Spinal cord (tissue), 10 donors: ENCODE measurements around the gene AFG3L2. TPM values are rescaled to one million over a fixed set of nuclear protein-coding genes. Genes with fewer than 3 reads are reported as not detected.
A peak's percentile ranks its signal among the peaks of the same experiment; 100 is the strongest.

Source experiments
- DNase-seq, 6 donors: peaks; one replicate each; pipeline versions ENCODE4 v3.0.0 to v3.0.0-alpha.2; 2013 to 2015; ENCODE audit warnings: low spot score in 6 of 6, low read depth in 4 of 6
- H3K27ac ChIP-seq: one replicate; pipeline ENCODE4 v1.5.1; 2013; ENCODE audit warnings: low read depth, low read length, control low read depth
- H3K27me3 ChIP-seq: one replicate; pipeline ENCODE4 v1.6.1; 2013; ENCODE audit warnings: low read length; ENCODE audit not compliant: control insufficient read depth, insufficient read depth
- H3K36me3 ChIP-seq: one replicate; pipeline ENCODE4 v1.6.1; 2013; ENCODE audit warnings: low read length; ENCODE audit not compliant: control insufficient read depth, insufficient read depth
- H3K4me1 ChIP-seq: one replicate; pipeline ENCODE4 v1.6.1; 2013; ENCODE audit warnings: low read length; ENCODE audit not compliant: control insufficient read depth, insufficient read depth
- H3K4me3 ChIP-seq: one replicate; pipeline ENCODE4 v1.5.1; 2013; ENCODE audit warnings: low read depth, low read length, control low read depth
- H3K9me3 ChIP-seq: one replicate; pipeline ENCODE4 v1.6.1; 2013; ENCODE audit warnings: low read length; ENCODE audit not compliant: control insufficient read depth, insufficient read depth
- WGBS: methylation state at CpG from one replicate; pipeline ENCODE4 v1.1.5; 2013; ENCODE audit warnings: missing lambda C conversion rate; ENCODE audit not compliant: insufficient coverage; 5-methylcytosine and 5-hydroxymethylcytosine counted together
- polyA plus RNA-seq, 2 donors: library from polyadenylated mRNA; unstranded; fragments of 120-200 nt; gene quantifications; one replicate each; pipeline ENCODE4 v1.2.1, GENCODE V29; 2013; ENCODE audit not compliant: insufficient read length in 2 of 2
- total RNA-seq, 2 donors: library from RNA; depleted of rRNA in 1 of 2; stranded (reverse); fragments of 120-200 nt in 1 of 2; fragments of >200 nt in 1 of 2; gene quantifications; one replicate each; pipeline versions ENCODE4 v1.2.3 to v1.2.4, GENCODE V29; 2013 to 2014
- donor health status: healthy.

Gene AFG3L2
- total and polyA plus RNA-seq, 4 donors = 44.7 to 55.8 (median 50.0) TPM

- DNase-seq = no peak
- H3K4me1 ChIP-seq = peaks cover 19% of the 10 kb centered on the region
- no peak overlapping the region for H3K4me3 ChIP-seq
- H3K27ac ChIP-seq = no peak overlapping the region
- H3K36me3 ChIP-seq = no peaks in the 10 kb centered on the region
- 93% methylated on average over 5 of the region's 6 CpGs for WGBS
- peaks cover 35% of the 10 kb centered on the region for H3K27me3 ChIP-seq
- no peaks in the 10 kb centered on the region for H3K9me3 ChIP-seq
Observed at GRCh38 chr18:12310762-12311161, 66.3 kb downstream of the AFG3L2 start.

GRCh38 chr18:12309683-12310198 is 67.3 kb downstream of the AFG3L2 start:
- H3K27ac ChIP-seq = no peak overlapping the region
- peaks cover 40% of the 10 kb centered on the region for H3K27me3 ChIP-seq
- WGBS = 74% methylated on average over 4 of the region's 7 CpGs
- peak overlapping the region; percentile 61 for H3K4me3 ChIP-seq
- H3K9me3 ChIP-seq = no peaks in the 10 kb centered on the region
- no peaks in the 10 kb centered on the region for H3K36me3 ChIP-seq
- H3K4me1 ChIP-seq = peaks cover 19% of the 10 kb centered on the region
- DNase-seq = no peak

- Histone ChIP-seq H3K4me3 (peak overlapping the region; percentile 61), H3K4me1 (peaks cover 19% of the 10 kb centered on the region), H3K36me3 (no peaks in the 10 kb centered on the region), H3K27me3 (peaks cover 40% of the 10 kb centered on the region), H3K9me3 (no peaks in the 10 kb centered on the region), H3K27ac (peak overlapping the region; percentile 79)
- under 1% methylated on average over 81 of the region's 81 CpGs for WGBS
- peak in 2 of 6 donors; percentile 66 to 78 for DNase-seq
Observed at GRCh38 chr18:12308386-12309100, 68.5 kb downstream of the AFG3L2 start.

- no peaks in the 10 kb centered on the region for H3K9me3 ChIP-seq
- peak in 2 of 6 donors; percentile 32 to 77 for DNase-seq
- peaks cover 19% of the 10 kb centered on the region for H3K4me1 ChIP-seq
- H3K27ac ChIP-seq = peak within 1 kb of the TSS; percentile 82
- peaks cover 40% of the 10 kb centered on the region for H3K27me3 ChIP-seq
- H3K36me3 ChIP-seq = no peaks in the 10 kb centered on the region
- under 1% methylated on average over 88 of the region's 88 CpGs for WGBS
- peak within 1 kb of the TSS; percentile 61 for H3K4me3 ChIP-seq
Observed at GRCh38 chr18:12307701-12308385, 69.2 kb downstream of the AFG3L2 start, which contains the start of gene TUBB6. Gene TUBB6, plus strand, starts transcription at chr18:12308241. Its CDS starts 52 bp downstream, at chr18:12308293.

- Histone ChIP-seq H3K4me3 (peak overlapping the region; percentile 49), H3K27ac (peak overlapping the region; percentile 82), H3K27me3 (peaks cover 40% of the 10 kb centered on the region), H3K4me1 (peaks cover 19% of the 10 kb centered on the region), H3K36me3 (no peaks in the 10 kb centered on the region), H3K9me3 (no peaks in the 10 kb centered on the region)
- peak in 2 of 6 donors; percentile 42 to 65 for DNase-seq
- WGBS = 13% methylated on average over 36 of the region's 39 CpGs
Observed at GRCh38 chr18:12306752-12307700, 70.0 kb downstream of the AFG3L2 start.

GRCh38 chr18:12305930-12306629 is 70.9 kb downstream of the AFG3L2 start:
- Histone ChIP-seq H3K27ac (no peak overlapping the region), H3K27me3 (peaks cover 40% of the 10 kb centered on the region), H3K4me1 (peaks cover 19% of the 10 kb centered on the region), H3K36me3 (no peaks in the 10 kb centered on the region), H3K9me3 (no peaks in the 10 kb centered on the region), H3K4me3 (no peak overlapping the region)
- 50% methylated on average over 20 of the region's 25 CpGs for WGBS
- no peak for DNase-seq

- no peak overlapping the region for H3K4me3 ChIP-seq
- peaks cover 19% of the 10 kb centered on the region for H3K4me1 ChIP-seq
- 87% methylated on average over 5 of the region's 12 CpGs for WGBS
- DNase-seq = no peak
- no peaks in the 10 kb centered on the region for H3K9me3 ChIP-seq
- H3K27ac ChIP-seq = no peak overlapping the region
- H3K36me3 ChIP-seq = no peaks in the 10 kb centered on the region
- H3K27me3 ChIP-seq = peaks cover 40% of the 10 kb centered on the region
Observed at GRCh38 chr18:12305211-12305610, 71.8 kb downstream of the AFG3L2 start.

- Histone ChIP-seq H3K4me1 (peaks cover 19% of the 10 kb centered on the region), H3K36me3 (no peaks in the 10 kb centered on the region), H3K9me3 (no peaks in the 10 kb centered on the region), H3K27me3 (peaks cover 36% of the 10 kb centered on the region), H3K27ac (no peak overlapping the region), H3K4me3 (no peak overlapping the region)
- WGBS = 74% methylated on average over 14 of the region's 19 CpGs
- peak in 2 of 6 donors; percentile 45 to 66 for DNase-seq
Observed at GRCh38 chr18:12304351-12305210, 72.4 kb downstream of the AFG3L2 start.
